Trophoblast cell (in vitro differentiated cells and primary cell): Measurements from ENCODE around the gene SYT3.

ENCODE experiments used
- DNase-seq, 2 donors: peaks; one replicate each; pipeline ENCODE4 v3.0.0-alpha.2; 2016
- H2AFZ ChIP-seq: 2 replicates; pipeline ENCODE4 v1.6.1; 2013; ENCODE audit warnings: low read length, moderate library complexity, mild to moderate bottlenecking; ENCODE audit not compliant: insufficient read depth, poor library complexity
- H2AK5ac ChIP-seq: 2 replicates; pipeline ENCODE4 v1.6.1; 2013; ENCODE audit warnings: mild to moderate bottlenecking, low read length
- H2BK120ac ChIP-seq: 2 replicates; pipeline ENCODE4 v1.6.1; 2013; ENCODE audit warnings: low read length, mild to moderate bottlenecking, moderate library complexity; ENCODE audit not compliant: insufficient read depth, poor library complexity
- H2BK12ac ChIP-seq: 2 replicates; pipeline ENCODE4 v1.6.1; 2013; ENCODE audit warnings: mild to moderate bottlenecking, low read length, moderate library complexity
- H2BK5ac ChIP-seq: 2 replicates; pipeline ENCODE4 v1.6.1; 2013; ENCODE audit warnings: low read length, low read depth, moderate library complexity, mild to moderate bottlenecking; ENCODE audit not compliant: poor library complexity
- H3K14ac ChIP-seq: 2 replicates; pipeline ENCODE4 v1.6.1; 2013; ENCODE audit warnings: mild to moderate bottlenecking, low read length
- H3K18ac ChIP-seq: 2 replicates; pipeline ENCODE4 v1.6.1; 2013; ENCODE audit warnings: mild to moderate bottlenecking, low read length
- H3K23ac ChIP-seq: 2 replicates; pipeline ENCODE4 v1.6.1; 2013; ENCODE audit warnings: low read length
- H3K27ac ChIP-seq: 2 replicates; pipeline ENCODE4 v1.5.1; 2013; ENCODE audit warnings: low read depth, mild to moderate bottlenecking, inconsistent platforms, low read length, moderate library complexity
- H3K27me3 ChIP-seq: 2 replicates; pipeline ENCODE4 v1.6.1; 2013; ENCODE audit warnings: inconsistent platforms, mild to moderate bottlenecking, low read length, moderate library complexity; ENCODE audit not compliant: insufficient read depth
- H3K36me3 ChIP-seq, 2 experiments: 1 replicate in 1 of 2; 2 replicates in 1 of 2; pipeline ENCODE4 v1.6.1; 2013; ENCODE audit warnings: low read length in 2 of 2, mild to moderate bottlenecking in 2 of 2, moderate library complexity in 1 of 2; ENCODE audit not compliant: insufficient read depth in 2 of 2, control insufficient read depth in 1 of 2
- H3K4ac ChIP-seq: 2 replicates; pipeline ENCODE4 v1.6.1; 2013; ENCODE audit warnings: low read depth, mild to moderate bottlenecking, low read length, moderate library complexity
- H3K4me1 ChIP-seq, 2 experiments: 1 replicate in 1 of 2; 2 replicates in 1 of 2; pipeline ENCODE4 v1.6.1; 2013; ENCODE audit warnings: low read length in 2 of 2, mild to moderate bottlenecking in 2 of 2, moderate library complexity in 1 of 2; ENCODE audit not compliant: insufficient read depth in 2 of 2, control insufficient read depth in 1 of 2
- H3K4me2 ChIP-seq: 2 replicates; pipeline ENCODE4 v1.6.1; 2013; ENCODE audit warnings: inconsistent platforms, mild to moderate bottlenecking, low read length, moderate library complexity
- H3K4me3 ChIP-seq: 2 replicates; pipeline ENCODE4 v1.5.1; 2013; ENCODE audit warnings: mild to moderate bottlenecking, low read depth, low read length, inconsistent platforms
- H3K79me1 ChIP-seq: one replicate; pipeline ENCODE4 v1.6.1; 2013; ENCODE audit warnings: low read length
- H3K79me2 ChIP-seq: 2 replicates; pipeline ENCODE4 v1.6.1; 2013; ENCODE audit warnings: low read length, mild to moderate bottlenecking; ENCODE audit not compliant: control insufficient read depth, insufficient read depth, poor library complexity
- H3K9ac ChIP-seq: 2 replicates; pipeline ENCODE4 v1.6.1; 2013; ENCODE audit warnings: mild to moderate bottlenecking, low read length
- H3K9me3 ChIP-seq: 2 replicates; pipeline ENCODE4 v1.6.1; 2013; ENCODE audit warnings: low read depth, mild to moderate bottlenecking, control low read depth, inconsistent platforms, low read length; ENCODE audit not compliant: insufficient read depth
- H4K12ac ChIP-seq: 2 replicates; pipeline ENCODE4 v1.6.1; 2013; ENCODE audit warnings: low read depth, mild to moderate bottlenecking, low read length, moderate library complexity
- H4K8ac ChIP-seq: 2 replicates; pipeline ENCODE4 v1.6.1; 2013; ENCODE audit warnings: low read depth, mild to moderate bottlenecking, low read length, moderate library complexity
- H4K91ac ChIP-seq: one replicate; pipeline ENCODE4 v1.6.1; 2013; ENCODE audit warnings: low read depth, mild to moderate bottlenecking, low read length, moderate library complexity
- WGBS: extraction: QIAGEN DNeasy Blood & Tissue Kit; methylation state at CpG from one replicate; pipeline ENCODE4 v1.1.7; 2013; ENCODE audit warnings: missing lambda C conversion rate; ENCODE audit not compliant: insufficient read length, insufficient coverage; ENCODE audit errors: extremely low coverage; 5-methylcytosine and 5-hydroxymethylcytosine counted together

Gene SYT3

DNA sequence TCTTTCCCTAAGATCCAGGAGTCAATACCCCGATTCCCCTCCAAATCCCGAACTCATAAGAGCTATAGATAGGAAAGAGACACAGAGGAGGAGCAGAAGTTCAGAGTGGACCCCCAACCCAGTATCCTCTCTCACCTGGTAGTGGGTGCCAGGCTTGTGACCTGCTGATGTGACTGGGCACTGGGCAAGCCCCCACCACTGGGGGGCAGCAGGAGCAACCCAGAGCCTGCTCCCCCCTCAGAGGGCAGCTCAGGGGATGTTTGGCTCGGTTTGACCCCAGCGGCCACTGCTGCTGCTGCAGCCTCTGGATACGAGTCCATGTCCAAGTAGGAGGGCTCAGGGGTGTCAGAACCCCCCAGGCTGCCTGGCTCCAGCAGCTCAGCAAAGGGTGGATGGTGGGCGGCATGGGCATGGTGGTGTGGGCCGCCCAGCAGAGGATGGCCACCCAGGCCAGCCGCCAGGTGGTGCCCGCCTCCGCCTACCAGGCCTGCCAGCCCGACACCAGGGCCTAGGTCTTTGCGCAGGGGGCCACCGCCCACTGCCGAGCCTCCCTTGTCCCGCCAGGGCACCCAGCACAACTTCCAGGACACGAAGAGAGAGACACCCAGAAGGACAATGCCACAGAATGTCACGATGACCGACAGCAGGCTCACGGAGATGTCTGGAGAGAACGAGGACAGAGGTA is 7.4 kb downstream of the SYT3 start:
- WGBS, result no CpG with 5 or more reads among the region's 20 CpGs
- no peak overlapping the region for H2BK5ac ChIP-seq
- H2BK12ac ChIP-seq, result no peak overlapping the region
- H4K8ac ChIP-seq, result no peak overlapping the region
- no peak overlapping the region for H3K4me3 ChIP-seq
- H3K27me3 ChIP-seq, result peaks cover 1% of the 10 kb centered on the region
- H3K4me2 ChIP-seq, result no peak overlapping the region
- no peak overlapping the region for H4K91ac ChIP-seq
- no peaks in the 10 kb centered on the region for H3K79me1 ChIP-seq
- H3K27ac ChIP-seq, result no peak overlapping the region
- no peak for DNase-seq
- H3K36me3 ChIP-seq, result no peaks in the 10 kb centered on the region
- peaks cover 16% of the 10 kb centered on the region for H3K9me3 ChIP-seq
- no peak overlapping the region for H4K12ac ChIP-seq
- H2AK5ac ChIP-seq, result no peak overlapping the region
- H3K4me1 ChIP-seq, result no peaks in the 10 kb centered on the region
- H3K9ac ChIP-seq, result no peak overlapping the region
- no peak overlapping the region for H3K4ac ChIP-seq
- H3K23ac ChIP-seq, result no peak overlapping the region
- no peaks in the 10 kb centered on the region for H3K79me2 ChIP-seq
- no peak overlapping the region for H2BK120ac ChIP-seq
- H3K14ac ChIP-seq, result no peak overlapping the region
- H2AFZ ChIP-seq, result no peak overlapping the region
- no peak overlapping the region for H3K18ac ChIP-seq

GRCh38 chr19:50629801-50630200 is 9.9 kb downstream of the SYT3 start:
- Histone ChIP-seq H3K9me3 (peaks cover 5% of the 10 kb centered on the region), H3K4me3 (peak overlapping the region; percentile 36), H3K27ac (no peak overlapping the region), H3K4ac (no peak overlapping the region), H3K27me3 (peaks cover 1% of the 10 kb centered on the region), H3K14ac (no peak overlapping the region), H3K18ac (no peak overlapping the region), H4K91ac (no peak overlapping the region), H2BK120ac (no peak overlapping the region), H3K9ac (no peak overlapping the region), H3K79me1 (no peaks in the 10 kb centered on the region), H2BK12ac (no peak overlapping the region), H3K4me2 (no peak overlapping the region), H3K36me3 (no peaks in the 10 kb centered on the region), H4K8ac (no peak overlapping the region), H2AFZ (no peak overlapping the region), H3K23ac (no peak overlapping the region), H3K79me2 (no peaks in the 10 kb centered on the region), H3K4me1 (no peaks in the 10 kb centered on the region), H4K12ac (no peak overlapping the region), H2AK5ac (no peak overlapping the region), H2BK5ac (no peak overlapping the region)
- WGBS, result no CpG with 5 or more reads among the region's 14 CpGs
- DNase-seq, result no peak

GRCh38 chr19:50629194-50629593 is 10.5 kb downstream of the SYT3 start:
- Histone ChIP-seq H4K12ac (no peak overlapping the region), H4K8ac (no peak overlapping the region)
- no CpG with 5 or more reads among the region's 20 CpGs for WGBS

DNA sequence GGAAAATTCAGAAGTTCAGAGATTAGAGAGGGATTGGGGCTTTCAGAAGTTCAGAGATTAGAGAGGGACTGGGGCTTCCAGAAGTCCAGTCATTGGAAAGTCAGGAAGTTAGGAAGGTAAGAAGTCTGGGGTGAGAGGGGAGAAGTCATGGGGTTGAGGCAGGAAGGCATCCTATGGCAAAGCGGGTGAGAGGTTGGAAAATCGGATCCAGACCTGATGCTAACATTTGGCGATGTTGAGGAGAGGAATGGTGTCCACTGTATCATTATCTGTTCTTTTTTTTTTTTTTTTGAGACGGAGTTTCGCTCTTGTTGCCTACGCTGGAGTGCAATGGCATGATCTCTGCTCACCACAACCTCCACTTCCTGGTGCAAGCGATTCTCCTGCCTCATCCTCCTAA is 11.1 kb downstream of the SYT3 start:
- no peak overlapping the region for H4K12ac ChIP-seq
- no peaks in the 10 kb centered on the region for H3K79me2 ChIP-seq
- WGBS, result no CpG with 5 or more reads among the region's 7 CpGs
- no peak overlapping the region for H2AK5ac ChIP-seq
- H3K14ac ChIP-seq, result no peak overlapping the region
- peaks cover 1% of the 10 kb centered on the region for H3K27me3 ChIP-seq
- no peak overlapping the region for H3K18ac ChIP-seq
- no peak overlapping the region for H3K4me2 ChIP-seq
- H4K91ac ChIP-seq, result no peak overlapping the region
- no peak for DNase-seq
- H2BK120ac ChIP-seq, result no peak overlapping the region
- H3K23ac ChIP-seq, result no peak overlapping the region
- H3K4me3 ChIP-seq, result no peak overlapping the region
- H3K79me1 ChIP-seq, result no peaks in the 10 kb centered on the region
- no peak overlapping the region for H3K9ac ChIP-seq
- H3K27ac ChIP-seq, result no peak overlapping the region
- no peaks in the 10 kb centered on the region for H3K4me1 ChIP-seq
- H2BK5ac ChIP-seq, result no peak overlapping the region
- no peaks in the 10 kb centered on the region for H3K36me3 ChIP-seq
- H2AFZ ChIP-seq, result no peak overlapping the region
- no peak overlapping the region for H4K8ac ChIP-seq
- H3K9me3 ChIP-seq, result no peaks in the 10 kb centered on the region
- H3K4ac ChIP-seq, result no peak overlapping the region
- H2BK12ac ChIP-seq, result no peak overlapping the region

More at GRCh38 chr19:50629194-50629593, 10.5 kb downstream of the SYT3 start:
- Histone ChIP-seq H2BK120ac (no peak overlapping the region), H3K23ac (no peak overlapping the region), H4K91ac (no peak overlapping the region), H3K4me3 (no peak overlapping the region), H3K27me3 (peaks cover 1% of the 10 kb centered on the region), H2BK5ac (no peak overlapping the region), H3K9me3 (peaks cover 2% of the 10 kb centered on the region), H3K14ac (no peak overlapping the region), H3K9ac (no peak overlapping the region), H2BK12ac (no peak overlapping the region), H2AK5ac (no peak overlapping the region), H2AFZ (no peak overlapping the region), H3K4me1 (no peaks in the 10 kb centered on the region), H3K36me3 (no peaks in the 10 kb centered on the region), H3K4me2 (no peak overlapping the region), H3K27ac (no peak overlapping the region), H3K79me2 (no peaks in the 10 kb centered on the region), H3K18ac (no peak overlapping the region), H3K4ac (no peak overlapping the region), H3K79me1 (no peaks in the 10 kb centered on the region)
- DNase-seq, result no peak
